Sigmoid colon (tissue), 4 donors: ENCODE measurements around the gene PLIN4.

Experiments used
- EP300 ChIP-seq, 4 donors: sonication (generic); formaldehyde crosslinking; IDR thresholded peaks; one replicate each; pipeline ENCODE4 v1.6.1; 2017; ENCODE audit warnings: antibody characterized with exemption in 4 of 4
- POLR2A ChIP-seq, 2 donors: fragments of 450-650 bp; IDR thresholded peaks; one replicate each; pipeline ENCODE4 v1.6.1; 2016; ENCODE audit warnings: antibody characterized with exemption in 2 of 2, mild to moderate bottlenecking in 2 of 2, moderate library complexity in 2 of 2
- POLR2AphosphoS5 ChIP-seq, 4 donors: sonication (generic); formaldehyde crosslinking; IDR thresholded peaks; one replicate each; pipeline ENCODE4 v1.6.1; 2017; ENCODE audit warnings: antibody characterized with exemption in 4 of 4
- TF ChIP-seq, protein P1 (sequence below), 4 experiments: fragments of 450-650 bp in 3 of 4; fragments of 200-600 bp in 1 of 4; IDR thresholded peaks; one replicate each; pipeline ENCODE4 v1.5.1; 2016 to 2019; ENCODE audit warnings: antibody characterized with exemption in 4 of 4, mild to moderate bottlenecking in 3 of 4, moderate library complexity in 2 of 4

DNA sequence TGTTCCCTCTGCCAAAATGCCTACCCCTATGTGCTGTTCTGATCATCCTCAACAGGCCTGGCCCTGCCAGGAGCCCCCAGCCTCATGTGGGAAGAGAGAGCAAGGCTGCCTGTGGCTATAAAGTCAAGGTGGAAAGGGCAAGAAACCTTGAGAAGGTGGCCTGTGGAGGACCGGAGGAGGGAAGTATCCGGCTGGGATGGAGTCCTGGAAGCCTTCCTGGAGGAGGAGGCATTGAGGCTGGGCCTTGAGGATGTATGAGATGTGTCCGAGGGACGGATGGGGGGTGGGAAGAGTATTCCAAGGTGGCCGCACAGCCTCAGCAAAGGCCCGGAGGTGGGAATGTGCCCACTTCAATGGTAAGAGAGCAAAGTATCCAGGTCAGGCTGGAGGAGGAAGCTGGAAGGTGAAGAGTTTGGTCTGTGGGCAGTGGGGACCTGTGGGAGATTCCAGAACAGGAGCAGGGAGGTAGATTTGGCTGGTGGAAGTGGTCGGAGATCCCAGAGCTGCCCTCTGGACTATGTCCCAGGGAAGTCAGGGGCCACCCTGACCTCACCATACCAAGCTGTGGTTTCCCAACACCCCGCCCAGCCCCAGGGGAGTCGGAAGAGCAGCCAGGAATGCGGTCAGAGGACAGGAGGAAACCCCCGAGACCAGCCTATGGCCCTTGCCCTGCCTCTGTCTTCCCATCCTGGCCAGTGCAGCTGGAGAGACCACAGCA is 3.0 kb upstream of the PLIN4 start:
- TF ChIP-seq, protein P1, sequence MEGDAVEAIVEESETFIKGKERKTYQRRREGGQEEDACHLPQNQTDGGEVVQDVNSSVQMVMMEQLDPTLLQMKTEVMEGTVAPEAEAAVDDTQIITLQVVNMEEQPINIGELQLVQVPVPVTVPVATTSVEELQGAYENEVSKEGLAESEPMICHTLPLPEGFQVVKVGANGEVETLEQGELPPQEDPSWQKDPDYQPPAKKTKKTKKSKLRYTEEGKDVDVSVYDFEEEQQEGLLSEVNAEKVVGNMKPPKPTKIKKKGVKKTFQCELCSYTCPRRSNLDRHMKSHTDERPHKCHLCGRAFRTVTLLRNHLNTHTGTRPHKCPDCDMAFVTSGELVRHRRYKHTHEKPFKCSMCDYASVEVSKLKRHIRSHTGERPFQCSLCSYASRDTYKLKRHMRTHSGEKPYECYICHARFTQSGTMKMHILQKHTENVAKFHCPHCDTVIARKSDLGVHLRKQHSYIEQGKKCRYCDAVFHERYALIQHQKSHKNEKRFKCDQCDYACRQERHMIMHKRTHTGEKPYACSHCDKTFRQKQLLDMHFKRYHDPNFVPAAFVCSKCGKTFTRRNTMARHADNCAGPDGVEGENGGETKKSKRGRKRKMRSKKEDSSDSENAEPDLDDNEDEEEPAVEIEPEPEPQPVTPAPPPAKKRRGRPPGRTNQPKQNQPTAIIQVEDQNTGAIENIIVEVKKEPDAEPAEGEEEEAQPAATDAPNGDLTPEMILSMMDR (IDR thresholded peaks at IDR 0.05): no peak
- TF ChIP-seq POLR2A (IDR thresholded peaks at IDR 0.05) (no peak), POLR2AphosphoS5 (IDR thresholded peaks at IDR 0.05) (no peak), EP300 (IDR thresholded peaks at IDR 0.05) (no peak)
